K562 (cell line): Measurements from ENCODE around the gene MT1A. TPM values are rescaled to one million over a fixed set of nuclear protein-coding genes. Genes with fewer than 3 reads are reported as not detected.
A peak's percentile ranks its signal among the peaks of the same experiment; 100 is the strongest.

ENCODE experiments used
- DACH1 ChIP-seq: fragments of 450-650 bp; IDR thresholded peaks from 2 replicates; pipeline ENCODE4 v1.6.1; 2018; ENCODE audit not compliant: partially characterized antibody
- GATA2 ChIP-seq: sonication (generic); formaldehyde crosslinking; IDR thresholded peaks from 2 replicates; pipeline ENCODE4 v1.4.0; 2020; ENCODE audit warnings: mild to moderate bottlenecking, missing genetic modification reagents
- LCOR ChIP-seq: sonication (generic); formaldehyde crosslinking; IDR thresholded peaks from 2 replicates; pipeline ENCODE4 v1.8.0; 2022; ENCODE audit warnings: mild to moderate bottlenecking, missing genetic modification reagents
- TCF3 ChIP-seq: sonication (generic); formaldehyde crosslinking; IDR thresholded peaks from 2 replicates; pipeline ENCODE4 v1.4.0; 2020; ENCODE audit warnings: mild to moderate bottlenecking, missing genetic modification reagents
- polyA plus RNA-seq, 8 experiments: library from polyadenylated mRNA; depleted of rRNA in 4 of 8; stranded (reverse) in 5 of 8; unstranded in 3 of 8; fragments of >200 nt; fragmentation: Nextera tagmentation in 2 of 8; fragmentation: Illumina TruSeq in 1 of 8; extraction: Ambion mirVana in 2 of 8; extraction: Trizol in 1 of 8; gene quantifications; 2 replicates each; pipeline versions ENCODE4 v1.2.1 to v1.2.3, GENCODE V29; 2011 to 2014; ENCODE audit warnings: inconsistent platforms in 1 of 8, missing spikeins in 1 of 8
- total RNA-seq, 7 experiments: library from RNA; depleted of rRNA in 6 of 7; stranded (reverse); fragments of >200 nt in 6 of 7; fragmentation: Illumina TruSeq in 2 of 7; extraction: Trizol in 2 of 7; gene quantifications; 2 replicates each; pipeline versions ENCODE4 v1.2.1 to v1.2.3, GENCODE V29; 2011 to 2021; ENCODE audit warnings: low replicate concordance in 1 of 7
- TF ChIP-seq, protein P1 (sequence below), 2 experiments: fragments of 450-650 bp; formaldehyde crosslinking in 1 of 2; IDR thresholded peaks; 2 replicates each; pipeline versions ENCODE4 v1.4.0 to v1.6.1; 2014 to 2020; ENCODE audit warnings: mild to moderate bottlenecking in 2 of 2, borderline replicate concordance in 1 of 2, low read depth in 1 of 2
- TF ChIP-seq, protein P2 (sequence below): IDR thresholded peaks from 3 replicates; pipeline ENCODE4 v1.6.1; 2011; ENCODE audit warnings: borderline replicate concordance, mild to moderate bottlenecking; ENCODE audit not compliant: insufficient read length, insufficient read depth
- TF ChIP-seq, protein P3 (sequence below): IDR thresholded peaks from 3 replicates; pipeline ENCODE4 v1.6.1; 2011; ENCODE audit warnings: borderline replicate concordance, mild to moderate bottlenecking, moderate library complexity; ENCODE audit not compliant: insufficient read length; ENCODE audit errors: extremely low read depth
- TF ChIP-seq, protein P4 (sequence below), 3 experiments: IDR thresholded peaks in 2 of 3; conservative IDR thresholded peaks in 1 of 3; 2 replicates each; pipeline ENCODE4 v1.5.1; 2011 to 2012; ENCODE audit warnings: low read length in 3 of 3, mild to moderate bottlenecking in 3 of 3, control low read depth in 2 of 3, improper control_type of control experiment in 1 of 3, inconsistent platforms in 1 of 3, low read depth in 1 of 3, mixed read lengths in 1 of 3, moderate library complexity in 1 of 3; ENCODE audit not compliant: insufficient read depth in 2 of 3
- TF ChIP-seq, protein P5 (sequence below): IDR thresholded peaks from 2 replicates; pipeline ENCODE4 v1.6.1; 2011; ENCODE audit warnings: borderline replicate concordance, low read depth, mild to moderate bottlenecking, moderate library complexity, low read length; ENCODE audit not compliant: insufficient read depth, poor library complexity, severe bottlenecking

The MT1A gene
- total and polyA plus RNA-seq, 9 of the 15 experiments (the other 6 are each of a cell fraction or from before 2014, with no cell fraction given), result 0.23 TPM; not detected in 8

DNA sequence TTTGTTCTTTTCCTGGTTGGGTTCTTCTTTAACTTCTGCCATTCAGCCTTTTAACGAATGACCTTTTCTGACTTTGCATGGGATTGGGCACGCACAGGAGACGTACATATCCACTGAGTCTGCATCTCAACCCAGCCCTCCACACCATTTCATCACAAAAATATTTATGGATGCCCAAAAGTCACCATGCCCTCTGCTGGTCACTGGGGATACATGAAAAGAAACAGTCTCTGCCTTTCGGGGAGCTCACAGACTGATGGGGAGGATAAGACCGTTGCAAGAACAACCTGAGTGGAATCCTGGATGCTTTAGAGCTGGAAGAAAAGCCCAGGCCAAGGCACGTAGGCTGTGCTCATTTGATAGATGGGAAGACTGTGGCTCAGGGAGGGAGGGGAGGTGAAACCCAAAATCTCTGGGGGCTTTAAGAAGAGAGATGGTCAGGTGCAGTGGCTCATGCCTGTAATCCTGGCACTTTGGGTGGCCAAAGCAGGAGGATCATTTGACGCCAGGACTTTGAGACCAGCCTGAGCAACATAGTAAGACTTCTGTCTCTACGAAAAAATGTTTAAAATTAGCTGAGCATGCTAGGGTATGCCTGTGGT lies 38.0 kb upstream of the MT1A start (continued):
- TF ChIP-seq, protein P1, sequence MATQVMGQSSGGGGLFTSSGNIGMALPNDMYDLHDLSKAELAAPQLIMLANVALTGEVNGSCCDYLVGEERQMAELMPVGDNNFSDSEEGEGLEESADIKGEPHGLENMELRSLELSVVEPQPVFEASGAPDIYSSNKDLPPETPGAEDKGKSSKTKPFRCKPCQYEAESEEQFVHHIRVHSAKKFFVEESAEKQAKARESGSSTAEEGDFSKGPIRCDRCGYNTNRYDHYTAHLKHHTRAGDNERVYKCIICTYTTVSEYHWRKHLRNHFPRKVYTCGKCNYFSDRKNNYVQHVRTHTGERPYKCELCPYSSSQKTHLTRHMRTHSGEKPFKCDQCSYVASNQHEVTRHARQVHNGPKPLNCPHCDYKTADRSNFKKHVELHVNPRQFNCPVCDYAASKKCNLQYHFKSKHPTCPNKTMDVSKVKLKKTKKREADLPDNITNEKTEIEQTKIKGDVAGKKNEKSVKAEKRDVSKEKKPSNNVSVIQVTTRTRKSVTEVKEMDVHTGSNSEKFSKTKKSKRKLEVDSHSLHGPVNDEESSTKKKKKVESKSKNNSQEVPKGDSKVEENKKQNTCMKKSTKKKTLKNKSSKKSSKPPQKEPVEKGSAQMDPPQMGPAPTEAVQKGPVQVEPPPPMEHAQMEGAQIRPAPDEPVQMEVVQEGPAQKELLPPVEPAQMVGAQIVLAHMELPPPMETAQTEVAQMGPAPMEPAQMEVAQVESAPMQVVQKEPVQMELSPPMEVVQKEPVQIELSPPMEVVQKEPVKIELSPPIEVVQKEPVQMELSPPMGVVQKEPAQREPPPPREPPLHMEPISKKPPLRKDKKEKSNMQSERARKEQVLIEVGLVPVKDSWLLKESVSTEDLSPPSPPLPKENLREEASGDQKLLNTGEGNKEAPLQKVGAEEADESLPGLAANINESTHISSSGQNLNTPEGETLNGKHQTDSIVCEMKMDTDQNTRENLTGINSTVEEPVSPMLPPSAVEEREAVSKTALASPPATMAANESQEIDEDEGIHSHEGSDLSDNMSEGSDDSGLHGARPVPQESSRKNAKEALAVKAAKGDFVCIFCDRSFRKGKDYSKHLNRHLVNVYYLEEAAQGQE (IDR thresholded peaks at IDR 0.05; ENCODE audit: borderline replicate concordance), result peak; percentile 42; the same call in 1 of the 2 replicates
- TF ChIP-seq, protein P1 (CRISPR knock-in tag; IDR thresholded peaks at IDR 0.05; ENCODE audit: low read depth), result no peak
- no peak for TF ChIP-seq DACH1
- TF ChIP-seq, protein P2, sequence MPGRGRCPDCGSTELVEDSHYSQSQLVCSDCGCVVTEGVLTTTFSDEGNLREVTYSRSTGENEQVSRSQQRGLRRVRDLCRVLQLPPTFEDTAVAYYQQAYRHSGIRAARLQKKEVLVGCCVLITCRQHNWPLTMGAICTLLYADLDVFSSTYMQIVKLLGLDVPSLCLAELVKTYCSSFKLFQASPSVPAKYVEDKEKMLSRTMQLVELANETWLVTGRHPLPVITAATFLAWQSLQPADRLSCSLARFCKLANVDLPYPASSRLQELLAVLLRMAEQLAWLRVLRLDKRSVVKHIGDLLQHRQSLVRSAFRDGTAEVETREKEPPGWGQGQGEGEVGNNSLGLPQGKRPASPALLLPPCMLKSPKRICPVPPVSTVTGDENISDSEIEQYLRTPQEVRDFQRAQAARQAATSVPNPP, result no peak
- TF ChIP-seq, protein P3, sequence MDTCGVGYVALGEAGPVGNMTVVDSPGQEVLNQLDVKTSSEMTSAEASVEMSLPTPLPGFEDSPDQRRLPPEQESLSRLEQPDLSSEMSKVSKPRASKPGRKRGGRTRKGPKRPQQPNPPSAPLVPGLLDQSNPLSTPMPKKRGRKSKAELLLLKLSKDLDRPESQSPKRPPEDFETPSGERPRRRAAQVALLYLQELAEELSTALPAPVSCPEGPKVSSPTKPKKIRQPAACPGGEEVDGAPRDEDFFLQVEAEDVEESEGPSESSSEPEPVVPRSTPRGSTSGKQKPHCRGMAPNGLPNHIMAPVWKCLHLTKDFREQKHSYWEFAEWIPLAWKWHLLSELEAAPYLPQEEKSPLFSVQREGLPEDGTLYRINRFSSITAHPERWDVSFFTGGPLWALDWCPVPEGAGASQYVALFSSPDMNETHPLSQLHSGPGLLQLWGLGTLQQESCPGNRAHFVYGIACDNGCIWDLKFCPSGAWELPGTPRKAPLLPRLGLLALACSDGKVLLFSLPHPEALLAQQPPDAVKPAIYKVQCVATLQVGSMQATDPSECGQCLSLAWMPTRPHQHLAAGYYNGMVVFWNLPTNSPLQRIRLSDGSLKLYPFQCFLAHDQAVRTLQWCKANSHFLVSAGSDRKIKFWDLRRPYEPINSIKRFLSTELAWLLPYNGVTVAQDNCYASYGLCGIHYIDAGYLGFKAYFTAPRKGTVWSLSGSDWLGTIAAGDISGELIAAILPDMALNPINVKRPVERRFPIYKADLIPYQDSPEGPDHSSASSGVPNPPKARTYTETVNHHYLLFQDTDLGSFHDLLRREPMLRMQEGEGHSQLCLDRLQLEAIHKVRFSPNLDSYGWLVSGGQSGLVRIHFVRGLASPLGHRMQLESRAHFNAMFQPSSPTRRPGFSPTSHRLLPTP, result no peak
- TF ChIP-seq TCF3 (CRISPR knock-in tag), result no peak
- TF ChIP-seq LCOR (CRISPR knock-in tag), result no peak
- TF ChIP-seq, protein P4, sequence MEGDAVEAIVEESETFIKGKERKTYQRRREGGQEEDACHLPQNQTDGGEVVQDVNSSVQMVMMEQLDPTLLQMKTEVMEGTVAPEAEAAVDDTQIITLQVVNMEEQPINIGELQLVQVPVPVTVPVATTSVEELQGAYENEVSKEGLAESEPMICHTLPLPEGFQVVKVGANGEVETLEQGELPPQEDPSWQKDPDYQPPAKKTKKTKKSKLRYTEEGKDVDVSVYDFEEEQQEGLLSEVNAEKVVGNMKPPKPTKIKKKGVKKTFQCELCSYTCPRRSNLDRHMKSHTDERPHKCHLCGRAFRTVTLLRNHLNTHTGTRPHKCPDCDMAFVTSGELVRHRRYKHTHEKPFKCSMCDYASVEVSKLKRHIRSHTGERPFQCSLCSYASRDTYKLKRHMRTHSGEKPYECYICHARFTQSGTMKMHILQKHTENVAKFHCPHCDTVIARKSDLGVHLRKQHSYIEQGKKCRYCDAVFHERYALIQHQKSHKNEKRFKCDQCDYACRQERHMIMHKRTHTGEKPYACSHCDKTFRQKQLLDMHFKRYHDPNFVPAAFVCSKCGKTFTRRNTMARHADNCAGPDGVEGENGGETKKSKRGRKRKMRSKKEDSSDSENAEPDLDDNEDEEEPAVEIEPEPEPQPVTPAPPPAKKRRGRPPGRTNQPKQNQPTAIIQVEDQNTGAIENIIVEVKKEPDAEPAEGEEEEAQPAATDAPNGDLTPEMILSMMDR (IDR thresholded peaks at IDR 0.05 in 2 of 3, conservative IDR thresholded peaks at IDR 0.05 in 1 of 3; ENCODE audit: insufficient read depth in 2 of 3, low read depth in 1 of 3, low read length in 3 of 3), result peak; percentile 61 to 74 (median 73)
- peak; percentile 38; the same call in 1 of the 2 replicates for TF ChIP-seq GATA2
- TF ChIP-seq, protein P5, sequence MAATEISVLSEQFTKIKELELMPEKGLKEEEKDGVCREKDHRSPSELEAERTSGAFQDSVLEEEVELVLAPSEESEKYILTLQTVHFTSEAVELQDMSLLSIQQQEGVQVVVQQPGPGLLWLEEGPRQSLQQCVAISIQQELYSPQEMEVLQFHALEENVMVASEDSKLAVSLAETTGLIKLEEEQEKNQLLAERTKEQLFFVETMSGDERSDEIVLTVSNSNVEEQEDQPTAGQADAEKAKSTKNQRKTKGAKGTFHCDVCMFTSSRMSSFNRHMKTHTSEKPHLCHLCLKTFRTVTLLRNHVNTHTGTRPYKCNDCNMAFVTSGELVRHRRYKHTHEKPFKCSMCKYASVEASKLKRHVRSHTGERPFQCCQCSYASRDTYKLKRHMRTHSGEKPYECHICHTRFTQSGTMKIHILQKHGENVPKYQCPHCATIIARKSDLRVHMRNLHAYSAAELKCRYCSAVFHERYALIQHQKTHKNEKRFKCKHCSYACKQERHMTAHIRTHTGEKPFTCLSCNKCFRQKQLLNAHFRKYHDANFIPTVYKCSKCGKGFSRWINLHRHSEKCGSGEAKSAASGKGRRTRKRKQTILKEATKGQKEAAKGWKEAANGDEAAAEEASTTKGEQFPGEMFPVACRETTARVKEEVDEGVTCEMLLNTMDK, result no peak
